C4-2B (cell line): ENCODE results near the gene XBP1.

Experiments
- ZFX ChIP-seq: fragments of 450-650 bp; IDR thresholded peaks from 2 replicates; pipeline ENCODE4 v1.6.1; 2017
- TF ChIP-seq, protein P1 (sequence below): fragments of 450-650 bp; conservative IDR thresholded peaks from 2 replicates; pipeline ENCODE4 v1.5.1; 2017; ENCODE audit warnings: mild to moderate bottlenecking

DNA sequence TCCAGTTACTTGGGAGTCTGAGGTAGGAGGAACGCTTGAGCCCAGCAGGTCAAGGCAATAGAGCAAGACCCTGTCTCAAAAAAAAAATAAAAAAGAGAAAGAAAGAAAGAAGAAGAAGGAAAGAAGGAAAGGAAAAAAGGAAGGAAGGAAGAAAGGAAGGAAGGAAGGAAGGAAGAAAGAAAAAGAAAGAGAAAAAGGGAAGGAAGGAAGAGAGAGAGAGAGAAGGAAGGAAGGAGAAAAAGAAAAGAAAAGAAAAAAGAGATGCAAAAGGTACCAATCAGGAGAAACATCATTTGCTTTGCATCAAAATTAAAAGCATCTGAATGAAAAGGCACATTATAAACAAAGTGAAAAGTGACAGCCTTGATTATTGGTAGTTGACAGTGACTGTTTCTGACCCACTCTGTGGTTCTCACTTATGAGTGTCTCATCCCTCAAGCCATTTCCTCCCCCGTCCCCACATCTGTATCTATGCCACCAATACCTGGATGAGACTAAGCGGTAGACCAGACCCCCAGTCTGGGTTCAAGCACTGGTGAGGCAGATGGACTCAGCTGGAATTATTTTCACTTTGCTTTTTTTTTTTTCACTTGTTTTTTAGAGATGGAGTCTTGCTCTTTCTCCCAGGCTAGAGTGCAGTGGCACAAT is 33.0 kb upstream of the XBP1 start:
- TF ChIP-seq, protein P1, sequence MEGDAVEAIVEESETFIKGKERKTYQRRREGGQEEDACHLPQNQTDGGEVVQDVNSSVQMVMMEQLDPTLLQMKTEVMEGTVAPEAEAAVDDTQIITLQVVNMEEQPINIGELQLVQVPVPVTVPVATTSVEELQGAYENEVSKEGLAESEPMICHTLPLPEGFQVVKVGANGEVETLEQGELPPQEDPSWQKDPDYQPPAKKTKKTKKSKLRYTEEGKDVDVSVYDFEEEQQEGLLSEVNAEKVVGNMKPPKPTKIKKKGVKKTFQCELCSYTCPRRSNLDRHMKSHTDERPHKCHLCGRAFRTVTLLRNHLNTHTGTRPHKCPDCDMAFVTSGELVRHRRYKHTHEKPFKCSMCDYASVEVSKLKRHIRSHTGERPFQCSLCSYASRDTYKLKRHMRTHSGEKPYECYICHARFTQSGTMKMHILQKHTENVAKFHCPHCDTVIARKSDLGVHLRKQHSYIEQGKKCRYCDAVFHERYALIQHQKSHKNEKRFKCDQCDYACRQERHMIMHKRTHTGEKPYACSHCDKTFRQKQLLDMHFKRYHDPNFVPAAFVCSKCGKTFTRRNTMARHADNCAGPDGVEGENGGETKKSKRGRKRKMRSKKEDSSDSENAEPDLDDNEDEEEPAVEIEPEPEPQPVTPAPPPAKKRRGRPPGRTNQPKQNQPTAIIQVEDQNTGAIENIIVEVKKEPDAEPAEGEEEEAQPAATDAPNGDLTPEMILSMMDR: no peak
- TF ChIP-seq ZFX: no peak
